Endothelial cell of umbilical vein (primary cell): ENCODE data around the gene IL36RN. TPM values are rescaled to one million over a fixed set of nuclear protein-coding genes. Genes with fewer than 3 reads are reported as not detected.

Experiments
- BruUV-seq: library from RNA; stranded (reverse); fragments of 400-500 nt; replicated peaks from 2 replicates; lab custom pipeline; 2021; lab: Mats Ljungman, UMichigan
- CTCF ChIA-PET: fragments of 300-600, 350-600 bp; sonication (Branson Sonifier 250); formaldehyde crosslinking; loops from one replicate; lab custom pipeline; 2021; ENCODE audit warnings: antibody characterized with exemption, inconsistent platforms; lab: Charles Lee
- POLR2A ChIA-PET: fragments of 300-600, 350-600 bp; sonication (Branson Sonifier 250); formaldehyde crosslinking; loops from one replicate; lab custom pipeline; 2021; ENCODE audit warnings: antibody characterized with exemption, inconsistent platforms; lab: Charles Lee
- DNase-seq: peaks from one replicate; pipeline ENCODE4 v3.0.0-alpha.2; 2011; ENCODE audit warnings: low read depth, low spot score
- FAIRE-seq: peaks from 2 replicates; lab custom pipeline; 2011; peaks lifted over from hg19 to GRCh38; lab: Jason Lieb, UNC
- H2AFZ ChIP-seq: 2 replicates; pipeline ENCODE4 v1.6.0; 2012; ENCODE audit warnings: low read depth, low read length, control low read depth, inconsistent platforms
- H3K27ac ChIP-seq: 2 replicates; pipeline ENCODE4 v1.5.1; 2011; ENCODE audit warnings: low read depth, mild to moderate bottlenecking, control low read depth, low read length, moderate library complexity; ENCODE audit not compliant: insufficient read depth
- H3K27me3 ChIP-seq, 2 experiments: 2 replicates each; pipeline versions ENCODE4 v1.6.0 to v1.6.1; 2011; ENCODE audit warnings: low read length in 2 of 2, mixed read lengths in 1 of 2; ENCODE audit not compliant: control insufficient read depth in 2 of 2, insufficient read depth in 2 of 2
- H3K36me3 ChIP-seq, 2 experiments: 2 replicates in 1 of 2; 3 replicates in 1 of 2; pipeline ENCODE4 v1.5.1; 2011; ENCODE audit warnings: low read length in 2 of 2, mild to moderate bottlenecking in 1 of 2, moderate library complexity in 1 of 2; ENCODE audit not compliant: control insufficient read depth in 2 of 2, insufficient read depth in 2 of 2; ENCODE audit errors: extremely low read depth in 1 of 2
- H3K4me1 ChIP-seq: 3 replicates; pipeline ENCODE4 v1.5.1; 2011; ENCODE audit warnings: mild to moderate bottlenecking, low read length; ENCODE audit not compliant: control insufficient read depth, insufficient read depth; ENCODE audit errors: extremely low read depth
- H3K4me2 ChIP-seq: 2 replicates; pipeline ENCODE4 v1.6.1; 2011; ENCODE audit warnings: low read length, control low read depth, mixed read lengths; ENCODE audit not compliant: insufficient read depth
- H3K4me3 ChIP-seq, 3 experiments: fragments of 200-600 bp in 1 of 3; sonication (generic), shearing (Covaris generic) in 1 of 3; replicated peaks in 1 of 3; 2 replicates each; pipeline ENCODE4 v1.5.1; 2011 to 2016; ENCODE audit warnings: control low read depth in 3 of 3, low read length in 3 of 3, mild to moderate bottlenecking in 2 of 3, inconsistent platforms in 1 of 3, low read depth in 1 of 3, moderate library complexity in 1 of 3; ENCODE audit not compliant: insufficient read depth in 1 of 3
- H3K79me2 ChIP-seq: 2 replicates; pipeline ENCODE4 v1.6.0; 2012; ENCODE audit warnings: low read length, inconsistent platforms; ENCODE audit not compliant: control insufficient read depth, insufficient read depth
- H3K9ac ChIP-seq: replicated peaks from 2 replicates; pipeline ENCODE3; 2011; ENCODE audit warnings: low read length, control low read depth; ENCODE audit not compliant: insufficient read depth; ENCODE audit errors: extremely low read depth
- H3K9me1 ChIP-seq: replicated peaks from 3 replicates; pipeline ENCODE4 v1.6.0; 2011; ENCODE audit warnings: mild to moderate bottlenecking, low read length; ENCODE audit not compliant: control insufficient read depth, insufficient read depth; ENCODE audit errors: extremely low read depth
- H3K9me3 ChIP-seq: replicated peaks from 2 replicates; pipeline ENCODE4 v1.5.1; 2012; ENCODE audit warnings: low read length, inconsistent platforms; ENCODE audit not compliant: control insufficient read depth, insufficient read depth
- H4K20me1 ChIP-seq: replicated peaks from 2 replicates; pipeline ENCODE3; 2011; ENCODE audit warnings: mild to moderate bottlenecking, low read length; ENCODE audit not compliant: control insufficient read depth, insufficient read depth; ENCODE audit errors: extremely low read depth
- CTCF ChIP-seq, 2 donors: IDR thresholded peaks; 1 replicate in 1 of 2; 2 replicates in 1 of 2; pipeline ENCODE4 v1.5.1; 2011; ENCODE audit warnings: low read length in 2 of 2, mild to moderate bottlenecking in 2 of 2, moderate library complexity in 2 of 2, control low read depth in 1 of 2, inconsistent platforms in 1 of 2, low read depth in 1 of 2; ENCODE audit not compliant: insufficient read depth in 1 of 2; ENCODE audit errors: extremely low read depth in 1 of 2
- EZH2 ChIP-seq: IDR thresholded peaks from 2 replicates; pipeline ENCODE4 v1.6.1; 2012; ENCODE audit warnings: borderline replicate concordance, low read depth, mild to moderate bottlenecking, moderate library complexity, low read length, inconsistent platforms; ENCODE audit not compliant: severe bottlenecking
- FOS ChIP-seq: IDR thresholded peaks from 2 replicates; pipeline ENCODE4 v1.6.1; 2011; ENCODE audit warnings: mild to moderate bottlenecking, low read length, moderate library complexity, borderline replicate concordance; ENCODE audit not compliant: insufficient read depth
- GATA2 ChIP-seq: IDR thresholded peaks from 2 replicates; pipeline ENCODE4 v1.7.0; 2011; ENCODE audit warnings: low read depth, mild to moderate bottlenecking, moderate library complexity, mixed read lengths, low read length; ENCODE audit not compliant: insufficient read length, insufficient read depth
- JUN ChIP-seq: IDR thresholded peaks from 2 replicates; pipeline ENCODE4 v1.6.1; 2011; ENCODE audit warnings: borderline replicate concordance, low read depth; ENCODE audit not compliant: insufficient read length, insufficient read depth
- MAX ChIP-seq: IDR thresholded peaks from 2 replicates; pipeline ENCODE4 v1.6.1; 2011; ENCODE audit not compliant: insufficient read depth, insufficient read length
- MYC ChIP-seq: IDR thresholded peaks from one replicate; pipeline ENCODE4 v1.6.1; 2011; ENCODE audit warnings: mild to moderate bottlenecking, low read depth, low read length
- POLR2A ChIP-seq: IDR thresholded peaks from 2 replicates; pipeline ENCODE4 v1.6.1; 2012; ENCODE audit warnings: low read depth, mild to moderate bottlenecking, control low read depth, low read length
- POLR2AphosphoS5 ChIP-seq: IDR thresholded peaks from 2 replicates; pipeline ENCODE4 v1.6.1; 2012; ENCODE audit warnings: low read depth, mild to moderate bottlenecking, control low read depth, low read length, moderate library complexity; ENCODE audit not compliant: insufficient read depth
- dilution Hi-C: fragments of 300-500 bp; cut with MboI; formaldehyde crosslinking; loops from one replicate; pipeline ENCODE4 v1.15.0; 2019; ENCODE audit warnings: low sequenced_read_pairs; ENCODE audit not compliant: extremely low pct_ligation_motif_present
- intact Hi-C: fragments of 100-400 bp; cut with micrococcal nuclease; formaldehyde crosslinking; loops from one replicate; pipeline ENCODE4 v1.10.0; 2022
- polyA plus RNA-seq, 4 experiments: library from polyadenylated mRNA; depleted of rRNA in 3 of 4; stranded (reverse) in 3 of 4; unstranded in 1 of 4; fragments of >200 nt; gene quantifications; 2 replicates each; pipeline versions ENCODE4 v1.2.1 to v1.2.3, GENCODE V29; 2011 to 2012; ENCODE audit warnings: missing spikeins in 1 of 4
- total RNA-seq: library from RNA; stranded (reverse); gene quantifications from 2 replicates; pipeline ENCODE4 v1.2.3, GENCODE V29; 2021

The IL36RN gene
- total and polyA plus RNA-seq, 2 donors (not counting 3 experiments of a cell fraction or from before 2014, with no cell fraction given) = not detected

- no peaks in the 10 kb centered on the region for H3K9me1 ChIP-seq
- dilution Hi-C loops = no loop called here
- FAIRE-seq (no peak), DNase-seq (no peak)
- H3K27ac ChIP-seq = no peak overlapping the region
- no peak overlapping the region for H3K4me3 ChIP-seq
- no TSS peak for BruUV-seq
- TF ChIP-seq JUN (no peak), EZH2 (no peak), MAX (no peak), CTCF (IDR thresholded peaks at IDR 0.05; ENCODE audit: extremely low read depth in 1 of 2, insufficient read depth in 1 of 2, low read depth in 1 of 2, low read length in 2 of 2) (no peak), FOS (no peak), MYC (no peak), POLR2AphosphoS5 (no peak), POLR2A (no peak), GATA2 (no peak)
- H3K27me3 ChIP-seq = peaks cover 3% of the 10 kb centered on the region in 2 experiments
- no peak overlapping the region for H2AFZ ChIP-seq
- H3K4me2 ChIP-seq = no peak overlapping the region
- H3K9ac ChIP-seq = no peak overlapping the region
- no peaks in the 10 kb centered on the region for H3K36me3 ChIP-seq
- CTCF ChIA-PET = interaction anchor here (1.9 kb wide), 1 partner anchor 38 kb away, joined by 6 read pairs; no protein-coding TSS in a partner anchor
- no peaks in the 10 kb centered on the region for H3K9me3 ChIP-seq
- POLR2A ChIA-PET = no interaction called here
- H3K79me2 ChIP-seq = no peaks in the 10 kb centered on the region
- H4K20me1 ChIP-seq = no peaks in the 10 kb centered on the region
- no peaks in the 10 kb centered on the region for H3K4me1 ChIP-seq
- intact Hi-C loops = no loop called here
Observed at GRCh38 chr2:113041871-113042270, 17.1 kb upstream of the IL36RN start.
